ENCODE measurements around the gene PANX3. TPM values are rescaled to one million over a fixed set of nuclear protein-coding genes. Genes with fewer than 3 reads are reported as not detected.
A peak's percentile ranks its signal among the peaks of the same experiment; 100 is the strongest.

The PANX3 gene
- total RNA-seq, 1 experiment from 2014 or later = not detected

DNA sequence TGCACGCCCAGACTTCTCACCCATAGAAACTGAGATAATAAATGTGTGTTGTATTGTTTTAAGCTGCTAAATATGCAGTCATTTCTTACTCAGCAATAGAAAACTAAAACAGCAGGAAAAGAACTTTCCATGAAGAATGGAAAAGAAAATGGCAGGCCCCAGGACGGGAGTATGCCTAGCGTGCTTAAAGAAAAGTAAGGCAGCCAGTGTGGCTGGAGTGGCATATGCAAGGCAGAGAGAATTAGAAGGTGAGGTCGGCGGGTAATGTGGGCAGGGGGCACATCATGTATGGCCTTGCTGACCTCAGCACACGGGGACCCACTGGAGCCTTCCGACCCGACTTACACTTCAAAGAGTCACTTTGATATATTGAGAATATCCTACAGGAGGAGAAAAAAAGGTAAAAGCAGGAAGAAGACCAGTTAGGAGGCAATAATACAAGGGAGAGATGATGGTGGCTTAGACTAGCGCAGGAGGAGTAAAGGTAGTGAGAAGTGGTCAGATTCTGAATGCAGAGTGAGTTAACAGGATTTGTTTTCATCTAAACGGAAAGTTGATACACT is 31.9 kb downstream of the PANX3 start:
- BruUV-seq (replicated peaks) = no TSS peak
- Histone ChIP-seq H3K36me3 (ENCODE audit: low read depth, low read length) (peaks cover 17% of the 10 kb centered on the region; the same call in 1 of the 2 replicates), H3K9ac (ENCODE audit: low read length) (no peak overlapping the region), H3K9me2 (replicated peaks; ENCODE audit: low read length) (no peaks in the 10 kb centered on the region), H4K20me1 (ENCODE audit: low read length) (no peaks in the 10 kb centered on the region), H3K4me3 (ENCODE audit: low read length) (no peak overlapping the region), H3K4me2 (ENCODE audit: low read length) (no peak overlapping the region), H2AFZ (ENCODE audit: low read length) (no peak overlapping the region; the same call in 1 of the 2 replicates), H3K4me1 (ENCODE audit: insufficient read depth, low read length) (peaks cover 9% of the 10 kb centered on the region; the same call in 1 of the 2 replicates), H3K27ac (ENCODE audit: low read length) (no peak overlapping the region), H3K27me3 (ENCODE audit: low read length) (no peaks in the 10 kb centered on the region), H3F3A (ENCODE audit: low read length, unreplicated experiment) (no peaks in the 10 kb centered on the region), H3K79me2 (ENCODE audit: low read length) (no peaks in the 10 kb centered on the region), H3K9me3 (ENCODE audit: low read length) (no peaks in the 10 kb centered on the region)
- ATAC-seq = no peak
- ChIA-PET POLR2A (ENCODE audit: unreplicated experiment) (no interaction called here), CTCF (interaction anchor here (0.9 kb wide), 1 partner anchor 194 kb away, joined by 3 read pairs; no protein-coding TSS in a partner anchor)
- intact Hi-C loops (cut with micrococcal nuclease) = no loop called here
- no peak for TF ChIP-seq EZH2phosphoT487 (IDR thresholded peaks at IDR 0.05; ENCODE audit: borderline replicate concordance, low read length)
- TF ChIP-seq, protein P1, sequence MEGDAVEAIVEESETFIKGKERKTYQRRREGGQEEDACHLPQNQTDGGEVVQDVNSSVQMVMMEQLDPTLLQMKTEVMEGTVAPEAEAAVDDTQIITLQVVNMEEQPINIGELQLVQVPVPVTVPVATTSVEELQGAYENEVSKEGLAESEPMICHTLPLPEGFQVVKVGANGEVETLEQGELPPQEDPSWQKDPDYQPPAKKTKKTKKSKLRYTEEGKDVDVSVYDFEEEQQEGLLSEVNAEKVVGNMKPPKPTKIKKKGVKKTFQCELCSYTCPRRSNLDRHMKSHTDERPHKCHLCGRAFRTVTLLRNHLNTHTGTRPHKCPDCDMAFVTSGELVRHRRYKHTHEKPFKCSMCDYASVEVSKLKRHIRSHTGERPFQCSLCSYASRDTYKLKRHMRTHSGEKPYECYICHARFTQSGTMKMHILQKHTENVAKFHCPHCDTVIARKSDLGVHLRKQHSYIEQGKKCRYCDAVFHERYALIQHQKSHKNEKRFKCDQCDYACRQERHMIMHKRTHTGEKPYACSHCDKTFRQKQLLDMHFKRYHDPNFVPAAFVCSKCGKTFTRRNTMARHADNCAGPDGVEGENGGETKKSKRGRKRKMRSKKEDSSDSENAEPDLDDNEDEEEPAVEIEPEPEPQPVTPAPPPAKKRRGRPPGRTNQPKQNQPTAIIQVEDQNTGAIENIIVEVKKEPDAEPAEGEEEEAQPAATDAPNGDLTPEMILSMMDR (conservative IDR thresholded peaks at IDR 0.05; ENCODE audit: low read depth, low read length) = no peak
- TF ChIP-seq EZH2 (IDR thresholded peaks at IDR 0.05; ENCODE audit: low read length, unreplicated experiment) = no peak
- DNase-seq = no peak

DNA sequence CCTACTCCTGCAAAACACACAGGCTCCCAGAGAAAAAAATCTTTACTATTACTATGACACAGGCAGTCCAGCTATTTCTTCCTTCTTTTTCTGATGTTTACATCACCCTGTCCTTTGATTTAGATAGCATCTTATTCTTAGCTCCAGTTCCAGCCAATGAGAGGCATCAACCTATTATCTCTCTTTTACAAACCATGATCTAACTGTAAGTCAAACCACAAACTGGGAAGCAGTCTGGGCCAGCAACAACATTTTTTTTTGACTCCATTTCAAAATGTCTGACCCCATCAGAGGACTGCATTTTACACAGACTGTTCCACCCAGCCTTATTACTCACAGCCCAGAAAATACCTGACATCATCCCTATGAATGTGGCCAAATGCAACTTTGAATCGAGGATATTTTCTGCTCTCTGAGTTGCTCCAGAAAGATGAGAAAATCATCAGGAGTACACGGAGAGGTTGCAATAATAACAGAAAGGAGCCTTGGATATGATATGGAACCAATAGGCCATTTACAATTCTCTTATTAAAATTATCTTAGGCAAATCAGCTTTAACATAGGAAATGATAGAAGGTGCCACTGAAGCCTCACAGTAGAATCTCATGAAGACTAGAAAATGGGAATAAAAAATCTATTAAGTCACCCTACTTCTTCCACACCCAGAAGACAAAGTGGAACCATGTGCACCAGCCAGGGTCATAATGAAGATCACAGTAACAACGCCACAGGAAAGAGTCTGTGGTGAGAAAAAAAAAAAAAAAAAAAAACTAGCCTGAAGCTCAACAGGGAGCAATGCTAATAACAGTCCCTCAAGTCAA is 32.6 kb downstream of the PANX3 start:
- H4K20me1 ChIP-seq (ENCODE audit: low read length) = no peaks in the 10 kb centered on the region
- no peaks in the 10 kb centered on the region for H3F3A ChIP-seq (ENCODE audit: low read length, unreplicated experiment)
- H3K4me2 ChIP-seq (ENCODE audit: low read length) = peak overlapping the region; percentile 83; the same call in 1 of the 2 replicates
- BruUV-seq (replicated peaks) = no TSS peak
- H3K4me1 ChIP-seq (ENCODE audit: insufficient read depth, low read length) = peaks cover 9% of the 10 kb centered on the region; the same call in 1 of the 2 replicates
- peak overlapping the region; percentile 86 for H2AFZ ChIP-seq (ENCODE audit: low read length)
- H3K9me3 ChIP-seq (ENCODE audit: low read length) = no peaks in the 10 kb centered on the region
- DNase-seq (no peak), ATAC-seq (peak; percentile 17; the same call in 1 of the 2 replicates)
- intact Hi-C loops (cut with micrococcal nuclease) = loop anchor here (1.0 kb wide), 3 partner anchors 25 to 223 kb away; no protein-coding TSS in a partner anchor
- H3K9me2 ChIP-seq (replicated peaks; ENCODE audit: low read length) = no peaks in the 10 kb centered on the region
- H3K4me3 ChIP-seq (ENCODE audit: low read length) = no peak overlapping the region
- no peak overlapping the region for H3K27ac ChIP-seq (ENCODE audit: low read length)
- no peaks in the 10 kb centered on the region for H3K27me3 ChIP-seq (ENCODE audit: low read length)
- H3K36me3 ChIP-seq (ENCODE audit: low read depth, low read length) = peaks cover 11% of the 10 kb centered on the region; the same call in 1 of the 2 replicates
- no peaks in the 10 kb centered on the region for H3K79me2 ChIP-seq (ENCODE audit: low read length)
- H3K9ac ChIP-seq (ENCODE audit: low read length) = no peak overlapping the region
- TF ChIP-seq, protein P1 (conservative IDR thresholded peaks at IDR 0.05; ENCODE audit: low read depth, low read length) = no peak
- TF ChIP-seq EZH2 (IDR thresholded peaks at IDR 0.05; ENCODE audit: low read length, unreplicated experiment) = no peak
- no peak for TF ChIP-seq EZH2phosphoT487 (IDR thresholded peaks at IDR 0.05; ENCODE audit: borderline replicate concordance, low read length)
- ChIA-PET CTCF (interaction anchor here (0.6 to 0.9 kb wide), 3 partner anchors 193 to 241 kb away, joined by 3 to 5 read pairs (median 4); no protein-coding TSS in a partner anchor), POLR2A (ENCODE audit: unreplicated experiment) (no interaction called here)
